ENCODE results near the gene SSH2.

The SSH2 gene

DNA sequence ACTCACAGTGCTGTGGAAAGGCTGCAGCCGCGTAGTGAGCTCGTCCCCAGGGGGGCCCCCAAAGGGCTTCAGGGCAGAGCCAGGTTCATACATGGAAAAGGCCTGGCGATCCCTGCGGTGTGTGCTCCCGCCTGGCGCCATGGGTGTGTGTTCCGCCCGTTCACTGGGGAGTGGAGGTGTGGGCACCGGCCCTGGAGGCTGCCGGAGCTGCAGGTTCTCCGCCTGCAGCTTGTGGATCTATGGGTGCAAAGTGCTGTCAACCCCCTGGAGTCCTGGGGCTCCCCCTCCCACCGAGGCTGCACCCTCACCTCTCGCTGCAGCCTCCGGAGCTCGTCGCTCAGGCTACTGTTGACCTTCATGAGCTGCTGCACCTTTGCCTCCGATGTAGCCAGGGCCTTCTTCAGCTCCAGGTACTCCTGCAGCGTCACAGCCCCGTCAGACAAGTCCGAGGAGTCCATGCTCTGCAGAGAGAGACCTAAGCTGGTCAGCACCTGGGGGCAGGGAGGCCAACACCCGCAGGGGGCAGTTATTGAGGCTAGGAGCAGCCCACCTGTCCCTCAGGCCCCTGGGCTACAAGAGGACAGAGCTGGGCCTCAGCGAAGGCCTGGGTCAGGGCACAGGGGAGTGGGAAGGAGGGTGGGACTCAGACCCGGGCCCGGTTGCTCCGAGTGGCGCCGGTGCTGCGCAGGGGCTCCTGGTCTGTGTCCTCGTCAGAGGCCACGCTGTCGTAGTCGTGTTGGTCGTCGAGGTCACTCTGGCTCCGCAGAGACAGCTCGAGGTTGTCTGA lies 353.6 kb downstream of the SSH2 start:
- DNase-seq, result no peak
- Mint-ChIP-seq H3K27me3 (no peaks in the 10 kb centered on the region), H3K9me3 (no peaks in the 10 kb centered on the region), H3K4me1 (peaks cover 21% of the 10 kb centered on the region), H3K36me3 (ENCODE audit: low read depth) (peaks cover 29% of the 10 kb centered on the region), H3K4me3 (no peak overlapping the region), H3K27ac (no peak overlapping the region)
- ATAC-seq, result no peak
